ENCODE results near the gene GAGE1. TPM values are rescaled to one million over a fixed set of nuclear protein-coding genes. Genes with fewer than 3 reads are reported as not detected.

Gene GAGE1
- total RNA-seq, 6 experiments from 2014 or later, result not detected

DNA sequence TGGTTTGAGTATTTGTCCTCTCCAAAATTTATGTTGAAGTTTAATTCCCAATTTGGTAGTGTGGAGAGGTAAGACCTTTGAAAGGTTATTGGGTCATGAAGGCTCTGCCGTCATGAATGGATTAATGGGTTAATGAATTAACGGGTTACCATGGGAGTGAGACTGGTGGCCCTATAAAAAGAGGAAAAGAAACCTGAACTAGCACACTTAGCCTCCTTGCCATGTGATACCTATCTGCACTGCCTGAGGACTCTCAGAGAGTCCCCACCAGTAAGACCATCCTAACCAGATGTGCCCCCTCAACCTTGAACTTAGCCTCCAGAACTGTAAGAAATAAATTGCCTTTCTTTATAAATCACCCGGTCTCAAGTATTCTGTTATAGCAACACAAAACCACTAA, 57.7 kb downstream of the GAGE1 start:
- no peak for TF ChIP-seq POLR2A (IDR thresholded peaks at IDR 0.05)
- no peak for TF ChIP-seq CTCF (IDR thresholded peaks at IDR 0.05)
- no peak for ATAC-seq
- intact Hi-C loops (cut with DNase I), result no loop called here
- no peak overlapping the region for H3K27ac ChIP-seq
- no peaks in the 10 kb centered on the region for H3K27me3 ChIP-seq
- WGBS (ENCODE audit: insufficient coverage, low coverage, low lambda C conversion rate, missing lambda C conversion rate), result 48% methylated on average over 3 of the region's 3 CpGs
- DNase-seq, result no peak
- H3K36me3 ChIP-seq, result no peaks in the 10 kb centered on the region
- no peaks in the 10 kb centered on the region for H3K4me1 ChIP-seq
- no peaks in the 10 kb centered on the region for H3K9me3 ChIP-seq
- no peak overlapping the region for H3K4me3 ChIP-seq

Other genes with a start within 250 kb of the GAGE1 start
- gene GAGE12C, start 66.8 kb upstream of the GAGE1 start, total RNA-seq, result not detected
- not detected for gene GAGE12D, start 57.3 kb upstream of the GAGE1 start, total RNA-seq
- not detected for gene GAGE12E, start 47.7 kb upstream of the GAGE1 start, total RNA-seq
- gene GAGE12F, start 38.2 kb upstream of the GAGE1 start, total RNA-seq, result not detected
- not detected for gene GAGE12G, start 28.6 kb upstream of the GAGE1 start, total RNA-seq
- not detected for gene GAGE12H, start 19.1 kb upstream of the GAGE1 start, total RNA-seq
- not detected for gene GAGE2A, start 9.5 kb upstream of the GAGE1 start, total RNA-seq
- gene PAGE1, start 97.0 kb downstream of the GAGE1 start, total RNA-seq, result not detected
- under 1 TPM in 1 of 6 experiments, not detected in 5; 0.98 TPM for gene PAGE4, start 230.3 kb downstream of the GAGE1 start, total RNA-seq